T1000 (cell line): ENCODE results near the gene WDR27.
"Not testable (repeated sequence)": the region's sequence is repeated elsewhere in the genome, so short reads cannot be mapped to it uniquely, and the experiment has no call there.

Experiments used
- DNase-seq: peaks from one replicate; lab custom pipeline; 2025; ENCODE audit warnings: mixed read lengths; lab: John Stamatoyannopoulos, UW

The WDR27 gene

GRCh38 chr6:169441292-169441691 is 260.5 kb downstream of the WDR27 start:
- DNase-seq: no peak

GRCh38 chr6:169439710-169440109 is 262.1 kb downstream of the WDR27 start:
- DNase-seq: no peak

DNA sequence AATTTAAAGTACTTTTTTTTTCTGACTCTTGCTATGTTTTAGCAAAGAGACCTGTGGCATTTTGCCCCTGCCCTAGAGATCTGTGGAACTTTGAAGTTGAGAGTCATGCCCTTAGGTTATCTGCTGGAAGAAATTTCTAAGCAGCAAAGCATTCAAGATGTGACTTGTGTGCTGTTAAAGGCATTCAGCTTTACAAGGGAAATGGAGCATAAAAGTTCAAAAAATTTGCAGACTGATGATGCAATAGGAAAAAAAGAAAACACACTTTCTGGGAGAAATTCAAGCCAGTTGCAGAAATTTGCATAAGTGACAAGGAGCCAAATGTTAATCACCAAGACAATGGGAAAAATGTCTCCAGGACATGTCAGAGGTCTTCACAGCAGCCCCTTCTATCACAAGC is 267.3 kb downstream of the WDR27 start:
- DNase-seq: not testable (repeated sequence)

DNA sequence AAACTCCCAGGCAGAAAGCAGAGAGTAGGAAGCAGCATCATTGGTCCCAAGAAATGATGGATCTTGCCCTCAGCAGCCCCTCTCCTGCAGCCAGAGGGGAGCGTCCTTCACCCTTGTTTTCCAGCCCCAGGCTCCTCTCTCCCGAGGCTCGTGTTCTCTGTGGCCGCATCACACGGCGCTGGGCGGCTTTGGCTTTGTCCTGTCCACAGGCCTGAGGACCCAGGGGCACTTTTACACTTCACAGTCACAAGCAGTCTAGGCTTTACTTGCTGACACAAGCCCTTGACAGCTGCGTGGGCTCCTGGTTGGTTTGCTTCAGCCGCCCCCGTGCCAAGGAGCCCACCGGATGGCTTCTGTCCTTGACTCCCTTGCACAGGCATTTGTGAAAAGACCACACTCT is 272.8 kb downstream of the WDR27 start:
- DNase-seq: no peak

DNA sequence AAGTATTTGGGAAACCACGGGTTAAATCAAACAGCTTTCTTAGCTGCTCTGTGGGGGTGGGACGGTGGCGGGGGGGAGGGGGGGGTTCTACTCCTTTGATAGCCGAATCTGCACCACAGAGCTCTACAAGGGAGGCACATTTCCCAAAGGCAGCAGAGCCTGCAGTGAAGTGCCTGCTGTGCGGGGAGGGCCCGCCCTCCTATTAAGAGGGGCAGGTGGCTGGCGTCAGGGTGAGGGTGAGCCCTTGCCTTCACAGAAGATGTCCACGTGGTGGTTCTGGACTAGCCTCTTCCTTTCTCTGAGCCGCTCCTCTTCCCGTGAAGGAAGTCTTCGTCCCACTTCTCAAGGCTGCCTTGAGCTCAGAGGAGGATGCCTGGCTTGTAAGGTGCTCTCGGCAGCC is 273.3 kb downstream of the WDR27 start:
- DNase-seq: no peak

DNA sequence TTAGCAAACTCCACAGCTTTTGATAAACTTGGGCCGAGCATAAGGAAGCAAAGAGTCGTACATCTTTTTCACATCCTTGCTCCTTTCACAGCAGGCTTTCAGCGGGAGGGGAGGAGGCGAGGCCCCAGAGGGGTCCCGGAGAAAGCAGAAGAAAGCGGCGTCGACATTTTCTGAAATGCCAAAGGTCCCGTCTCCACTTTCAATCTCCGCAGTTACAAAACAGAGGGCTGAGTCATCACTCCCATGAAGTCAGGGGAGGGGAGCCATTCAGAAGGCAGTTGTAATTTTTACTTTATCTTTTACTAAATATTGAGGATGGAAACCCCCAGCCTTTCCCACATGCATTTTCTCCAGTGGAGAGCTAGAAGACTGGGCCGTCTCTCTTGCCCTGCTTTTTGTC is 274.0 kb downstream of the WDR27 start:
- DNase-seq: no peak

DNA sequence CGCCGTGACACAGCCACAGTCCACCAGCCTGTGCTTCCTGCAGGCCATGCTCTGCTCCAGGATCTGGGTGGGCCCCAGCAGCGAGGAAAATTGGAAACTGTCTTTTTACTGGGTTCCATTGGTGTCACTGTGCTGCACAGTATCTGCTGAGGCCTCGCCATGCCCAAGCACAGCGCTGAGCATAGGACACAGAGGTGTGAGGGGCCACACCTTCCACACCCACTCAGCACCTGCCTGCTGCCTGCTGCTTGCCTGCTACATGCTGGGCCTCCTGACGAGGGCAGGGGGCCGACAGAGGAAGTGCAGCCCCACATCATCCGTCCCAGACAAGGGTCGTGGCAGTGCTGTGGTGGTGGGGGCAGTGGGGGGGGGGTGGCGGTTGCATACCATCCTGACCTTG is 275.2 kb downstream of the WDR27 start:
- DNase-seq: no peak

- no peak for DNase-seq
Observed at GRCh38 chr6:169425628-169426370, 276.0 kb downstream of the WDR27 start.

- DNase-seq: no peak
Observed at GRCh38 chr6:169424821-169425240, 277.0 kb downstream of the WDR27 start.

GRCh38 chr6:169424149-169424804 is 277.6 kb downstream of the WDR27 start:
- DNase-seq: no peak

DNA sequence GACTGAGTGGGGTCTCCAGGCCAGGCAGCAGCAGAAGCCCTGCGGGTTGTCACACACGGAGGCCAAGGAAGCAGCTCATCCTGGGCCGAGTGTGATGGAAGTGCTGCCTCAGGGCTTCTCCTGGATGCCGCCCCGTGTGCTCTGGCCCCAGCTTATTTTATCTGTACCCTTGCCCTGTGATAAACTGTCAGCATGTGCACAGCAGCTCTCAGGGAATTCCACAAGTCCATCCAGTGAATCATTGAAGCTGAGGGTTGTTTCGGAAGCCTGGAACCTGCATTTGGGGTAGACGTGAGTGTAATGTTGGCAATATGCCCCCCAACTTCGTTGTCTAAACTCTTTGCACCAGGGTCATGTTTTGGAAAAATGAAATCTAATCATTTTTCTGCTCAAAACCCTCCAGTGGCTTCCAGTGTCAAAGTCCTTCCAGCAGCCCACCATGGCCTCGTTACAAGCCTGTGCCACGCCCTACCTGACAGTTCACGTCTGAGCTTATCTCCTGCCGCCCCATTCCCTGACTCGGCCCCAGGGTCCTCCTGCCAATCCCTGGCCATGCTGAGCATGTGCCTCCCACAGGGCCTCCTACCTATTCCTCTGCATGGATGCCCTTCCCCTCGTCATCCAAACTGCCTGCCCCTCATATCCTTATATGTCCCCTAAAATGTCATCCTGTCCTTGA is 280.1 kb downstream of the WDR27 start:
- DNase-seq: no peak

- DNase-seq: no peak
Observed at GRCh38 chr6:169420912-169421543, 280.8 kb downstream of the WDR27 start.

DNA sequence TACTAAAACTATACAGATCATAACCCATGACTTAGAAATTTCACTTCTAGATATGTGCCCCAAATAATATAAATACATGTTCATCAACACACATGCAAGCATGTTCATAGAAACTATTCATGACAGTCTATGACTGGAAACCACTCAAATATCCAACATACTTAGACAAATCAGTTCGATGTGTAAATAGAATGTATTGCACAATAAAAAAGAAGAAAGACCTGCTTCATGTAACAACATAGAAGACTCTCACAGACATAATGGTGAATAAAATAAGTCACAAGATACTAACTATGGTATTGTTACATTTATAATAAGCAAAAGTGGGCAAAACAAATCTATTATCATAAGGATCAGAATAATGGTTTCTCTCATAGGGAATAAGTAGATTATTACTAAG is 284.7 kb downstream of the WDR27 start:
- no peak for DNase-seq

DNA sequence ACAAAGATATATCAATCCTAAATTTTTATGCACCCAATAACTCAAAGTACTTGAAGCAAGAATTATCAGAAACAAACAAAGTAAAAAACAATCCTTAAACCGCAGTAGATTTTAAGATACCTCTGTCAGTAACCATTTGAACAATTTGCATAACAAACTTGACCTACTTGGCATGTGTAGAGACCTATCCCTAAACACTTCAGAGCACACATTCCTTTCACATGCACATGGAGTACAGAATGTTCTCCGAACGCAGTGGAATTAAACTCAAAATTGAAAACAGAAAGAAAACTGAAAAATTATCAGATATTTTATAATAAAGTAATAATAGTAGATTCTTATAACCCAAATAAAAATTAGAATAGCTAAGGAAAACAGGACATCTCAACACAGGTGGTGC is 285.6 kb downstream of the WDR27 start:
- DNase-seq: no peak

GRCh38 chr6:169415179-169415578 is 286.6 kb downstream of the WDR27 start:
- DNase-seq: no peak

DNA sequence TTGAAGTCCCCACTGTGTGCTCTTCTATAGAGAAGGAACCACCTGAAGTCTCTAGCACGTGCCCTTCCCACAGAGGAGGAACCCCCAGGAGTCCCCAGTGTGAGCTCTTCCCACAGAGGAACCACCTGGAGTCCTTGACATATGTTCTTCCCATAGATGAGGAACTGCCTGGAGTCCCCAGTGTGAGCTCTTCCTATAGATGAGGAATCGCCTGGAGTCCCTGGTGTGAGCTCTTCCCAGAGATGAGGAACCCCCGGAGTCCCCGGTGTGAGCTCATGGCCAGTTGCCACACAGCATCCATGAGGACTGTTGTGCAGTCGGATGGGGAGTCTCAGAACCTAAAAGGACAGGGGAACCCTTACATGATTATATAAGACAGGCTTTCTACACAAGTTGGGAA is 290.1 kb downstream of the WDR27 start:
- DNase-seq: no peak

DNA sequence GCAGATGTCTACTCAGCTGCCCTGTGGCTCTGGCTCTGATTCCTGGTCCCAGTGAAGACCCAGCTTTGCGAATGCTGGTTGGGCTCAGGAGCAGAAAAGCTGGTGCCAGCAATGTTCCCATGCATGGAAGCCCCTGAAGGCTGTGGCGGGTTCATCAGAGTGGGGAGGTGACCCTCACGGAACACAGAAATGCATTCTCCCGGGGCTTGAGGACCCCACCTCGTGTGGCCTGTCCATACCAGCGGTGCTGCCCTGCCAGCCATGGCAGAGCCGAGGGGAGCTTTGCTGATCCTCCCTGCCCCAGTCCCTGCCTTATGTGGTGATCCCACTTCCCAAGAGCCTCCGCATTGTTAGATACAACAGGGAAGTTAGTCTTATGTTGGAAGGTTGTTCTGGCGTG is 290.5 kb downstream of the WDR27 start:
- DNase-seq: no peak

DNA sequence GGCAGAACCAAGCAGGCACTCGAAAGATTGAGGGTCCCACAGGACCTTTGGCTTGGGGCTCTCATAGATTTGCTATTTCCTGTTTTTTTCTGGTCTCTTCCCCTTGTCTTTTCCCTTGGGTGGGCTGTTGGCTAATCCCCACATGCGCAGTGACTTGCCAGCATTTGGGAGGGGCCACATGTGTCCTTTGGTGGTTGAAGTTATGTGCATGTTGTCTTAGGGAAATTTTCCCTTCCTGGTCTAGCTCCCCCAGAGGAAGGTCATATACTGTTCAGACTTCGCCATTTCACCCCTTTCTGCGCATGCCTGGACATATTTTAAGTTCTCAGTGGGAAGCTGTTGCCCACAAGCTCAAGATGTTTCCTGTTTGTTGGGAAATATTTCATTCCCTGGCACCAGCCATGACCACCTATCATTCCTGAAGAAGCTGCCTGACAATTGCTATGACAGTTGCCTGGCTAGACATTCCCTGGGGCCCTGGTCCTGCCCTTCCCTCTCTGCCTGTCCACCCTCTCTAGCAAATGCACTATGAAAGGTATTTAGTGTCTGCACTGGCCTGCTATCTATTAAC is 292.0 kb downstream of the WDR27 start:
- DNase-seq: no peak

DNA sequence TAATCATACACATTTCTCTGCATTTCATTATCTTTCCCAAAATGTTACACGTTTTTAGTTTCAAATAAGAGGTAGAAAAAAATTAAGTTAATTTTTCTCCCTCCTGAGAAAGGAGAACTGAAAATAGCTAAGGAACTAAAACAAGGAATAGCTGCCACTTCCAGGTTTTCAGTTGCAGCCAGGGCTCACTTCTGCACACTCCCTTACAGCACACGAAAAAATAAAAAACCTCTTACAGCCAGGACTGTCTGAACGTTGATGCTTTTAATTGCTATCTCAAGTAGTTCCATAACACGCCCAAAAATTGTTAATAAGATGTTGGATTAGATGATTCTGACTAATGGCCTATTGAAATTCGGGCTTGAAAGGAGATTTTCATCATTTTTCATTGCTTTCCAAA is 294.5 kb downstream of the WDR27 start:
- DNase-seq: no peak
